Activated CD8-positive, alpha-beta memory T cell treated with anti-CD3 and anti-CD28 coated beads, Interleukin-2, amount 50 U/mL, for 24 hours (primary cell): Measurements from ENCODE around the gene POTEB2.
"Not testable (repeated sequence)": the region's sequence is repeated elsewhere in the genome, so short reads cannot be mapped to it uniquely, and the experiment has no call there.

ENCODE experiments used
- DNase-seq: peaks from one replicate; pipeline ENCODE4 v3.0.0-alpha.2; 2020; ENCODE audit errors: extremely low read depth

POTEB2 gene

GRCh38 chr15:20866214-20866613, at the start of gene POTEB2:
Gene POTEB2 (minus strand): TSS chr15:20866314. CDS start chr15:20866281, 33 bp downstream.
- DNase-seq: not testable (repeated sequence)

GRCh38 chr15:20879916-20880315, 13.8 kb upstream of the POTEB2 start:
- not testable (repeated sequence) for DNase-seq

DNA sequence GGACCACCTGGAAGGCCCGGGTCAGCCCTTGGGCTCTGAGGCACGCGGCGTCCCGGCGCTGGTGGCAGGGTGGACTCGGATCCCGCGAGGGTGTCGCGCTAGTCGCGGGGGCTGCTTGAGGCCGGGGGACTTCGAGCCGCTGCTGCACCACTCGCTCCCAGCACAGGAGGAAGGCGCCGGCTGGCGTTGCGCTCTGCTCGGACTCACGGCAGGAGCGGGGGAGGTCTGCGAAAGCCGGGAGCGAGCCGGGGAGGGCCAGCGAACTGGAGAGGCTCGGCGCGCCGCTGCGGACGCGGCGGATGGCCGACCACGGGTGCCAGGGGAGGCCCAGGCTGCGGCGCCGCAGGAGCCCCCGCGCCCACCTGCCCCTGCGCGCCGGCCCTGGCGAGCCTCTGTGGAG, 12.3 kb upstream of the POTEB2 start:
- not testable (repeated sequence) for DNase-seq

DNA sequence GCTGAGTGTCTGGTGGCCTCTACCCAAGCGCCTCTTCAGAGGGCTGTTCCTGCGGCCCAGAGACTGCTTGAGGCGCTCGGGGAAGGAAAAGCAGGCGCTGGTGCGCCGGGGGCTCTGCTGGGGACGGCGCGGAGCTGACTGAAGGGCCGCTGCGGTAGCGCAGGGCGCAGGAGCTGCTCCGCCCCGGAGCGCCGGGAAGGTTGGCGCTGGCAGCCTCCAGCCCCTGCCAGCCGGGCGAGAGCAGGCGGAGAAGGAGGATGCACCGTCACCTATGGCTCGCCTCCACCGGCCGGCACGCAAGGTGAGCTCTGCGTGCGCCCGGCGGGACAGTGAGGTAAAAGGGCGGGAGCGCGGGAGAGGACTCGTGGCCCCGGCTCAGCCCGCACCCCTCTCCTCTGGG, 11.7 kb upstream of the POTEB2 start:
- DNase-seq: not testable (repeated sequence)
